ENCODE measurements around the gene BHLHE40.
"Not testable (repeated sequence)": the region's sequence is repeated elsewhere in the genome, so short reads cannot be mapped to it uniquely, and the experiment has no call there.

BHLHE40 gene

DNA sequence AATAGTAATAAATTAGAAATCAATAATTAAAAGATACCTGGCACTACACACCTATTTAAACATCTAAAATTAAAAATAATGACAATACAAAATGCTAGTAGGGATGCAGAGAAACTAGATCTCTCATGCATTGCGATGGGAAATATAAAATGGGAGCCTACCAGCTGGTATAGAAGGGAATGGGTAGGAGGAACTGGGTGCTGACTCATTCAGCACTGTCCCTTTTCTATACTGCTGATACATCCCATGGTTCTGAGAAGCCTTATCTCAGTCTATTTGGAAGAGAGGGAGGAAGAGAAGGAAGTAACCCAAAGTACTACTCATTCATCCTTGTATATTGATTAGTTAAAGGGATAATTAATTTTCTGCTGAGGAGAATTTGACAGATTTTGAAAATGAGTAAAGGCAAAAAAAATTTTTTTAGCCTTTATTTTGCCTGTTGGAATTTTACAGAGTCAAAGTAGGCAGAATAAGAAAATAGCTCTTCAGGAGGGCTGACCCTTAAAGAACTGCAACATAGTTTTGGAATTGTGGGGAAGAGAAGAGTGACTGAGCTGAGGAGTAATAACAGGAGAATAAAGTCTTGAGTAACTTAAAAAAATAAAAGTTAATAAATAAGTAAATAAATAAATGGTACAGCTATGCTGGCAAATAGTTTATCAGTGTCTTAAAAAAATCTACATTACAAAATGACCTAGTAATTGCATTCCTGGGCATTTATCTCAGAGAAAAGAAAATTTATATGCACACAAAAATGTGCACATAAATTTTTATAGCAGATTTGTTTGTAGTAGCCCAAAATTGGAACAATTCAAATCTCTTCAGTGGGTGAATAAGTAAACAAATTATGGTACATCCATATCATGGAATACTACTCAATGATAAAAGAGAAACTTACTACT is 15.3 kb upstream of the BHLHE40 start:
- peak; percentile 43 for DNase-seq

DNA sequence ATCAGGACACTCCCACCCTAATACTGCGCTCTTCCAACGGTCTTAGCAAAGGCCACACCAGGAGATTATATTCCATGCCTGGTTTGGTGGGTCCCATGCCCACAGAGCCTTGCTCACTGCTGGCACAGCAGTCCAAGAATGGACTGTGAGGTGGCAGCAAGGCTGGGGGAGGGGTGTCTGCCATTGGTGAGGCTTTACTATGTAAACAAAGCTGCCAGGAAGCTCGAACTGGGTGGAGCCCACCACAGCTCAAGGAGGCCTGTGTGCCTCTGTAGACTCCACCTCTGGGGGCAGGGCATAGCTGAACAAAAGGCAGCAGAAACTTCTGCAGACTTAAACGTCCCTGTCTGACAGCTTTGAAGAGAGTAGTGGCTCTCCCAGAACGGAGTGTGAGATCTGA is 13.2 kb upstream of the BHLHE40 start:
- not testable (repeated sequence) for DNase-seq

DNA sequence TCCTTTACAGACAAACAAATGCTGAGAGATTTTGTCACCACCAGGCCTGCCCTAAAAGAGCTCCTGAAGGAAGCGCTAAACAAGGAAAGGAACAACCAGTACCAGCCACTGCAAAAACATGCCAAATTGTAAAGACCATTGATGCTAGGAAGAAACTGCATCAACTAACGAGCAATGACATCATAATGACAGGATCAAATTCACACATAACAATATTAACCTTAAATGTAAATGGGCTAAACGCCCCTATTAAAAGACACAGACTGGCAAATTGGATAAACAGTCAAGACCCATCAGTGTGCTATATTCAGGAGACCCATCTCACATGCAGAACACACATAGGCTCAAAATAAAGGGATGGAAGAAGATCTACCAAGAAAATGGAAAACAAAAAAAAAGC is 11.6 kb upstream of the BHLHE40 start:
- not testable (repeated sequence) for DNase-seq

DNA sequence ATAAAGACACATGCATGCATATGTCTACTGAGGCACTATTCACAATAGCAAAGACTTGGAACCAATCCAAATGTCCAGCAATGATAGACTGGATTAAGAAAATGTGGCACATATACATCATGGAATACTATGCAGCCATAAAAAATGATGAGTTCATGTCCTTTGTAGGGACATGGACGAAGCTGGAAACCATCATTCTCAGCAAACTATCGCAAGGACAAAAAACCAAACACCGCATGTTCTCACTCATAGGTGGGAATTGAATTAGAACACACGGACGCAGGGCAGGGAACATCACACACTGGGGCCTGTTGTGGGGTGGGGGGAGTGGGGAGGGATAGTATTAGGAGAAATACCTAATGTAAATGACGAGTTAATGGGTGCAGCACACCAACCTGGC is 7.8 kb upstream of the BHLHE40 start:
- not testable (repeated sequence) for DNase-seq

DNA sequence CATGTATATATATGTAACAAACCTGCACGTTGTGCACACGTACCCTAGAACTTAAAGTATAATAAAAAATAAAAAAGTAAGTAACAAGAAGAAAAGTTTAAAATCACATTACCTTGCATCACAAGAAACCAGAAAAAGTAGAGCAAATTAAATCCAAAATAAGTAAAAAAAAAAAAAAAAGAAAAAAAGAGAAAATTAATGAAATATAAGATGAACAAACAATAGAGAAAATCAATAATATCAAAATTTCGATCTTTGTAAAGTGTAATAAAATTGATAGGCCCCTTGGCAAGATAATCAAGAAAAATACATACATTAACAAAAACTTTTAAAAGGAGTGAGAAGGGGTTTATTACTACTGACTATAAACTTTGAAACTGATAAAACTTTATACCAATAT is 7.4 kb upstream of the BHLHE40 start:
- DNase-seq: no peak

DNA sequence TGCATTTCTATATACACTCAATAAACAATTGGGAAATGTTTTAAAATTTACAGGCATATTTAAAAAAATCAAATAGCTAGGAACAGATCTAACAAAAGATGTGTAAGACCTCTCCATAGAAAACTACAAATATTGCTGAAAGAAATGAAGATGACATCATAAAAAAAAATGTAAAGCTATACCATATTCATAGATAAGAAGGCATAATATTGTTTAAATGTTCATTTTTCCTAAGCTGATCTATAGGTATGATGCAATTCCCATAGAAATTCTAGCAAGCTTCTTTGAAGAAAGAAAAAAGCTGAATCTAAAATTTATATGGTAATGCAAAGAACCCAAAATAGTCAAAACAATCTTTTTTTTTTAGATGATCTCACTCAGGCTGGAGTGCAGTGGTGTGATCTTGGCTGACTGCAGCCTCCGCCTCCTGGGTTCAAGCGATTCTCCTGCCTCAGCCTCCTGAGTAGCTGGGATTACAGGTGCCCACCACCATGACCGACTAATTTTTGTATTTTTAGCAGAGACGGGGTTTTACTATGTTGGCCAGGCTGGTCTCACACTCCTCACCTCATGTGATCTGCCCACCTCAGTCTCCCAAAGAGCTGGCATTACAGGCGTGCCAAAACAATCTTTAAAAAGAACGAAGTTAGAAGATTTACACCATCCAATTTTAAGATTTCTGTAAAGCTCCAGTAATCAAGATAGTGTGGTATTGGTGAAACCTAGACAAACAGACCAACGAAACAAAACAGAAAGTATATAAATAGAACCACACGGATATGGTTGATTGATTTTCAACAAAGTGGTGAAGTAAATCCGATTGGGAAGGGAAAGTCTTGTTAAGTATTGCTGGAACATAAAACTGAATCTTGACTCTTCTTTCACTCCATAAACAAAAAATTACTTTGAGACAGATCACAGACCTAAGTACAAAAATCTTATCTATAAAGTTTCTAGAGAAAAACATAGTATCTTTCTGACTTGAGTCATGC is 6.3 kb upstream of the BHLHE40 start:
- DNase-seq: no peak

DNA sequence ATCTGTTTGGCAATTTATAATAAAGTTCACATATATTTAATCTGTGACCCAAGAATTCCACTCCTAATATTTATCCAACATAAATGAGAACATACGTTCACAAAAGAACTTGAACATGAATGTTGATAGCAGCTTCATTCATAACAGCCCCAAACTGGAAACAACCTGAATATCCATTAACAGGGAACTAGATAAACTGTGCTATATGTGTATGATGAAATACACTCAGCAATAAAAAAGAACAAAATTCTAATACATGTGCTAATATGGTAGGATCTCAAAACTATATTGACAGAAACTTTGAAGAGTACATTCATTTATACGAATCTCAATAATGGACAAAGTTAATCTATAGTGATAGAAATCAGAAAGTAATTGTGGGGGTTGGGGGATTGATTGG is 5.1 kb upstream of the BHLHE40 start:
- DNase-seq: no peak

DNA sequence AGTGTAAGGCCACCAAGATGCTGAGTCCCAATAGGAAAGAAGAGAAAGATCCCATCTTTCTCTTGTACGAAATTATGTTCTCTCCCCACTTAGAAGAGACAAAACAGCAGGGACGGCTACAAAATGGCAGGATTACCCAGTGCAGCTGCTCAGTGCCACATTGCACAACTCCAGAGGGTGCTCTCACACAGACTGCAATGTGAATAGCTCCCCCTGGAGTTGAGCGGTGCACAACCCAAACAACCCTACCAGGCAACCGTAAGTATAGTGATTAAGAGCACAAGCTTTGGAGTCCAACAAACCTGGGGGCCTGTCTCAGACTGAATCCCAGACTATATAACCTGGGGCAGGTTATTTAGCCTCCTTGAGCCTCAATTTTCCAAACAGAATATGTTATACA is 3.1 kb upstream of the BHLHE40 start:
- peak; percentile 84 for DNase-seq

DNA sequence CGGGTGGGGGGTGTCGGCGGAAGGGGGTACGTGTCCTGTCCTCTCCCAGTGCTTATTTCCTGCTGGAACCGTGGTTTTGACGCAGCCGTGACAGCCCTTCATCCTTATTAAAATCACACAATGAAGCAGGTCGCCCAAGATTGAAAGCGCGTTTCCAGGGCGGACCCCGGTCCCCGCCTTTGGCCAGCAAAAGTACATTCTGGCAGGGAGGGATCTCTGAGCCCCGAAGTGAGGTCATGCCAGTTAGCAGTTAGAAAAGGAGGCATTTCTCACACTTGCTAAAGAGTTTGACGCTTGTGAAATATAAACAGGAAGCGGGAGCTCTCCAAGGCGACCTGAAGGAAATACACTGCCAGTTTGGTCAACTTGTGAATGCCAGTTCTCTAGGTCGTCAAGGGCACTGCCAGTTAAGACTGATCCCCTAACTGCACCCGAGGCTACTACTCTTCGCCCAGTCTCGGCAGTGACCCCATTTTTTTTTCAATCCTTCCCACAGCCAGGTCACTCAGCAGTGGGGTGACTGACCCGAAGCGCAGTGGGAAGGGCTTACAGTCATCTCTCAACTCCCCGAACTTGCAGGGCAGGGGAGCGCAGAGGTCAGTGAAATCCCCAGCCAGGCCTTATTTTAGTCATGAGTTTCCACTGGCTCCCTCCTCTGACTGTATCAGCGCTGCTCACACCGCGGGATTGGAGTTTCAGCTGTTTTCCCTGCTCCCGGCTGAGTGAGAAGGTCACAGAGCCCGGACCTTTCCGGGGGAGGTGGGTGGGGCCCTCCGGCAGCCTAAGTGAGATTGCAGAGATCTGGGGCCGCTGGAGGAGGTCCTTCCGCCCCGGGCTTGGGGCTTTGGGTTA is 2.0 kb upstream of the BHLHE40 start:
- peak; percentile 98 for DNase-seq

DNA sequence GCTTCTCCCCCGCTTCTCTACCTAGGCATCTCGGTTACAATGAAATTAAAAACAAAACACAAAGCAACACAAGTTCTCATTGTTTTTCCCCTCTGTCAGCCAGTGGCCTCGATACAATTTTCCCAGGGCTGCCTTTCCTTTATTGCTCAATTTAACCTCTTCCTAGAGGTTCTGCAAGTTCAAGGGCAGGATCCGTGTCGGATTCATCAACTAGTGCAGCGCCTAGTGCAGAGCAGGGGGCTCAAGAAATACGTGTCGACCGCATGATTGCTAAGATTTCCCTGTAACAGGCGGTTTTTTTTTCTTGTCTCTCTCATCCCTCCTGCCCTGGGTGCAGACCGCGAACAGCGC is 1.4 kb upstream of the BHLHE40 start:
- DNase-seq: no peak

DNA sequence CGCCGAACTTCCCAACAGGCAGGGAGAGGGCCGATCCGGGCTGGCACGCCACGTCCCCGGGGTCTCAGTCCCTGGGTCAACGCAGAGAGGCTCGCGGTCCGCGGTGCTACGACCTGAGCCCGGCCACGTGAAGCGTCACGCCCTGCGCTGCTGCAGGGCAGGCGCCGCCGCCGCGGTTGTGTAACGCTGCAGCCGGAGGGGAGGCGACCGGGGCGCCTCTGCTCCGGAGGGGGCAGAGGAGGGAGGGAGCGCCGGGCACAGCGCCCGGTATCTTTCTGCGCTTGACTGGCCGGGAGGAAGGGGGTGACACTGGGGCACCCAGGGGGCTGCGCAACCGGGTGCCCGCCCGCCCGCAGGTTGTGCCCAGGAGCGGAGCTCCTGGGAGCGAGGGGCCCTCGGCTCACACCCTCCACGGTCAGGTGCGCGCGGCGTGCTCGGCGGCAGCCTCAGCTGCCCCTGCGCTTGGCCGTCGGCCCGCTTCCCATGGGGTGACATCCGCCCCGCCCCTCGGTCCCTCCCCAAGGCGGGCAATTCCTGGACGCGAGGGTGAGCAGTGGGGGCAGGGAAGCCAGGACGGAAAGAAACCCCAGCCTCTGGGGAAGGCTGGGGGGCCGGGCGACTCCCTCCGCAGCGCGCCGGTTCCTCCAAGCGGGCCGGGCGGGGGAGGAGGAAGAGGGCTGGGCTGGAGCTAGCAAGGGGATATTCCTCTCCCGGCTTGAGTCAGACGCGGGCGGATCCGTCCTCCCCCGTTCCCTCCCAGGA is 852 bp upstream of the BHLHE40 start:
- DNase-seq: peak; percentile 100

DNA sequence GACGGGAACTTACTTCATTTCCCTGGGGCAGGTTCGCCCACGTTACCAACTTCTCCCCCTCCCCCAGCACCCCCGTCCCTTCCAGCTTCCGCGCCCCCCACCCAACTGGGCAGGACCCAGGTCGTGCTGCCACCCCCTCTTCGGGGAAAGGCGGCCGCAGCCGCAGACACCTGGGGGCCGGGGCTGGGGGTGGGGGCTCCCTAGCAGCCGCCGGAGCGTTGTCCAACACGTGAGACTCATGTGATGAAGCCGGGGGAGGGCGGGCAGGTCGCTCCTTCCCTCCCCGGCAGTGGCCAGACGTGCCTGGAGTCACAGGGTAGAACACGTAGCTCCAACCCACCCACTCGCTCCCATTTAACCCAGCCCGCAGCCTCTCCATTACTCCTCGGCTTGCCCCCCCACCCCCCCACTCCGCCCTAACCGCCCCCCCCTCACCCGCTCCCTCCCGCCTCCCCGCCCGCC is 240 bp upstream of the BHLHE40 start:
- peak; percentile 99 for DNase-seq

DNA sequence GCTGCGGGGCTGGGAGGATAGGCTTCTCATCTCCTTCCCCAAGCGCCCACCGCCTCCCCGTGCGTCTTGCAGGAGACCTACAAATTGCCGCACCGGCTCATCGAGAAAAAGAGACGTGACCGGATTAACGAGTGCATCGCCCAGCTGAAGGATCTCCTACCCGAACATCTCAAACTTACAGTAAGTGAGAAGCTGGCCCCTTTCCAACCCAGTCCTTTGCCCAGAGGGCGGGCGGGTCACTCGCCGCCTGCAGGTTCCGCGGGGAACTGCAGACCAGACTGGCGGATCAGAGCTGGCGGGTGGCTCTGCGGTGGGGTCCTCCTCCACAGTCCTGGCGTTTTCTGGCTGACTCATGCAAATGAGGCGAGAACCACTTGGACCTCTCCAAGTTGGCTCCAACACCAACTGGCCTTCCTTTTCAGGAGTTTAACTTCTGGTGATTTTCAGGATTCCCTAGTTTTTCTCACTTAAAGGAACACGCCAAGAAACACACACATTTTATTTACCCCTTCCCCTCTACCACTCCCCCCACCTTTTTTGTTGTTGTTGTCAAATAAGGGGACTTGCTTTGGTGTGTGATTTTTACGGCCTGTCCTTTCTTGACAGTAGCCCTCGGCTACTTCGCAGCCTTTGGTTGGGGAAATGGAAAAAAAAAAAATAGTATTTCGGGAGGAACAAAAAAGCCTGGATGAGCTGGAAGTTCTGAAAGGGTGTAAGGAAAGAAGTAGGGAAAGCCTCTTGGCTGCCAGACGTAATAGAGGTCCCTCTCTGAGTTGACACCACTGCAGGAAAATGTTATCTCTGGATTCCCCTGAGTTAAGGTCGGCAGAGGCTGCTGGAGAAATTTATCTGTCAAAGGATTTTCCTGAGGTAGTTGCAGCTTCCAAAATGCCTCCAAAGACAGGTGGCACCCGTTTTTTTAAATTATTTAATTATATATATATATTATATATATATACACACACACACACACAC is 1.3 kb downstream of the BHLHE40 start:
- DNase-seq: peak; percentile 94

DNA sequence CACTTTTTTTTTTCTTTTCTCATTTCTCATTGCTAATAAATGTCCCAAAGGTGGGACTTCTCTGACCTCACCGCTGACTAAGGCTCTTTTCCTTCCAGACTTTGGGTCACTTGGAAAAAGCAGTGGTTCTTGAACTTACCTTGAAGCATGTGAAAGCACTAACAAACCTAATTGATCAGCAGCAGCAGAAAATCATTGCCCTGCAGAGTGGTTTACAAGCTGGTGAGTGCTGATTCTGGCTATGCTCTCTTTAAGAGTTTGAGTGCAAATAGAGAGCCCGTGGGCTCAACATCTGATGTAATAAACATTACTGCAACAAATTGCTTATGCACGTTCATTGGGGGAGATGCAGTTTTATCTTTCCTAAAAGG is 2.0 kb downstream of the BHLHE40 start:
- DNase-seq: peak; percentile 55

DNA sequence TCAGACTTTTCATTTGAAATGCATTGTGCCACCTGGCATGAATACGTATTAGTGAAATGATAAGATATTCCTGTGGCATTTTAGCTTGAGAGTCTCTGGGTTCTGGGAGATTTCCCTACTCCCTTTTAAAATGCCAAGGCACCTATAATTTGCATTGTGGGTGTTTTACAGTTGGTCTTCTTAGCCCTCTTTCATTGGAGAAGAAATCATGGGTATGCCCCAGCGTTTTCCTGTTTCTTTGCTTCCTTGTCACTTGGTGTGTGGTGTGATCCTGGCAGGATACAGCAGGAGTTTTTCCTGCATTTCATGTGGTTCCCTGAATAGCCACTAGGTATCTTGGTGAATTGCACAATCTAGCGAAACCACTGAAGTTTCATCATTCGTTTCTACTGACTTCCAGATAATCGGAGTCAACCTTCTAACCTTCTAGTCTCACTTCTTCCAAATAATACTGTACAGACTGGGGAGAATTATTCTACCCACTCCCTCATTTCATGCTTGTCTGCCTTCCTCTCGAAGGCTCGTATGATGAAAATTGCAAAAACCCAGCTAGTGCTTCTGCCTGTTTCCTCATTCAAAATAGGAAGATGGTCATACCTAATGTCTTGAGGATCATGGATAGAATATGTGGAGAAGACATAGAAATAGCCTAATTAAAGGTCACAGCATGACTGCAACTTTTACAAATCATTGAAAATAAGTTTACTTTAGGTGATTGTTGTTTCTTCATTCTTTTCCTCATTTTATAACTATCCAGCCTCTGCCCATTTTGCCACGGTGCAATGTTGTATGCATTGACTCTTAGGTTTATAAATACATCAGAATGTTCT is 2.6 kb downstream of the BHLHE40 start:
- peak; percentile 85 for DNase-seq

DNA sequence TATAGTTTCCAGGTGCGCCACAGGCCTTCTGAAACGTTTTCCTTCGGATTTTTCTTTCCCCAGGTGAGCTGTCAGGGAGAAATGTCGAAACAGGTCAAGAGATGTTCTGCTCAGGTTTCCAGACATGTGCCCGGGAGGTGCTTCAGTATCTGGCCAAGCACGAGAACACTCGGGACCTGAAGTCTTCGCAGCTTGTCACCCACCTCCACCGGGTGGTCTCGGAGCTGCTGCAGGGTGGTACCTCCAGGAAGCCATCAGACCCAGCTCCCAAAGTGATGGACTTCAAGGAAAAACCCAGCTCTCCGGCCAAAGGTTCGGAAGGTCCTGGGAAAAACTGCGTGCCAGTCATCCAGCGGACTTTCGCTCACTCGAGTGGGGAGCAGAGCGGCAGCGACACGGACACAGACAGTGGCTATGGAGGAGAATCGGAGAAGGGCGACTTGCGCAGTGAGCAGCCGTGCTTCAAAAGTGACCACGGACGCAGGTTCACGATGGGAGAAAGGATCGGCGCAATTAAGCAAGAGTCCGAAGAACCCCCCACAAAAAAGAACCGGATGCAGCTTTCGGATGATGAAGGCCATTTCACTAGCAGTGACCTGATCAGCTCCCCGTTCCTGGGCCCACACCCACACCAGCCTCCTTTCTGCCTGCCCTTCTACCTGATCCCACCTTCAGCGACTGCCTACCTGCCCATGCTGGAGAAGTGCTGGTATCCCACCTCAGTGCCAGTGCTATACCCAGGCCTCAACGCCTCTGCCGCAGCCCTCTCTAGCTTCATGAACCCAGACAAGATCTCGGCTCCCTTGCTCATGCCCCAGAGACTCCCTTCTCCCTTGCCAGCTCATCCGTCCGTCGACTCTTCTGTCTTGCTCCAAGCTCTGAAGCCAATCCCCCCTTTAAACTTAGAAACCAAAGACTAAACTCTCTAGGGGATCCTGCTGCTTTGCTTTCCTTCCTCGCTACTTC is 3.8 kb downstream of the BHLHE40 start:
- no peak for DNase-seq

DNA sequence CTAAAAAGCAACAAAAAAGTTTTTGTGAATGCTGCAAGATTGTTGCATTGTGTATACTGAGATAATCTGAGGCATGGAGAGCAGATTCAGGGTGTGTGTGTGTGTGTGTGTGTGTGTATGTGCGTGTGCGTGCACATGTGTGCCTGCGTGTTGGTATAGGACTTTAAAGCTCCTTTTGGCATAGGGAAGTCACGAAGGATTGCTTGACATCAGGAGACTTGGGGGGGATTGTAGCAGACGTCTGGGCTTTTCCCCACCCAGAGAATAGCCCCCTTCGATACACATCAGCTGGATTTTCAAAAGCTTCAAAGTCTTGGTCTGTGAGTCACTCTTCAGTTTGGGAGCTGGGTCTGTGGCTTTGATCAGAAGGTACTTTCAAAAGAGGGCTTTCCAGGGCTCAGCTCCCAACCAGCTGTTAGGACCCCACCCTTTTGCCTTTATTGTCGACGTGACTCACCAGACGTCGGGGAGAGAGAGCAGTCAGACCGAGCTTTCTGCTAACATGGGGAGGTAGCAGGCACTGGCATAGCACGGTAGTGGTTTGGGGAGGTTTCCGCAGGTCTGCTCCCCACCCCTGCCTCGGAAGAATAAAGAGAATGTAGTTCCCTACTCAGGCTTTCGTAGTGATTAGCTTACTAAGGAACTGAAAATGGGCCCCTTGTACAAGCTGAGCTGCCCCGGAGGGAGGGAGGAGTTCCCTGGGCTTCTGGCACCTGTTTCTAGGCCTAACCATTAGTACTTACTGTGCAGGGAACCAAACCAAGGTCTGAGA is 4.7 kb downstream of the BHLHE40 start:
- peak; percentile 83 for DNase-seq

DNA sequence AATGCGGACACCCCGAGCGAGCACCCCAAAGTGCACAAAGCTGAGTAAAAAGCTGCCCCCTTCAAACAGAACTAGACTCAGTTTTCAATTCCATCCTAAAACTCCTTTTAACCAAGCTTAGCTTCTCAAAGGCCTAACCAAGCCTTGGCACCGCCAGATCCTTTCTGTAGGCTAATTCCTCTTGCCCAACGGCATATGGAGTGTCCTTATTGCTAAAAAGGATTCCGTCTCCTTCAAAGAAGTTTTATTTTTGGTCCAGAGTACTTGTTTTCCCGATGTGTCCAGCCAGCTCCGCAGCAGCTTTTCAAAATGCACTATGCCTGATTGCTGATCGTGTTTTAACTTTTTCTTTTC is 5.3 kb downstream of the BHLHE40 start:
- DNase-seq: peak; percentile 43

All from suppressor macrophage treated with lipopolysaccharide for 4 hours (primary cell).